A673 (cell line): ENCODE measurements around the gene PAPOLA. TPM values are rescaled to one million over a fixed set of nuclear protein-coding genes. Genes with fewer than 3 reads are reported as not detected.
A peak's percentile ranks its signal among the peaks of the same experiment; 100 is the strongest.
"Not testable (repeated sequence)": the region's sequence is repeated elsewhere in the genome, so short reads cannot be mapped to it uniquely, and the experiment has no call there.

Source experiments
- BruUV-seq: library from RNA; stranded (reverse); fragments of 400-500 nt; replicated peaks from 2 replicates; lab custom pipeline; 2021; lab: Mats Ljungman, UMichigan
- CTCF ChIA-PET: fragments of 300-600 bp; sonication (Branson Sonifier 250); formaldehyde crosslinking; loops from one replicate; lab custom pipeline; 2022; ENCODE audit warnings: antibody characterized with exemption; lab: Charles Lee
- POLR2A ChIA-PET: fragments of 300-600 bp; sonication (Branson Sonifier 250); formaldehyde crosslinking; loops from one replicate; lab custom pipeline; 2022; ENCODE audit warnings: antibody characterized with exemption; ENCODE audit not compliant: low non-redundant PET; lab: Charles Lee
- DNase-seq: peaks from one replicate; pipeline ENCODE4 v3.0.0-alpha.2; 2015; ENCODE audit warnings: low spot score
- H3K27ac ChIP-seq: fragments of 200-600 bp; sonication (generic); 2 replicates; pipeline ENCODE4 v1.5.1; 2016; ENCODE audit warnings: mixed run types, low read depth, mild to moderate bottlenecking, mixed read lengths, antibody characterized with exemption, low read length; ENCODE audit not compliant: poor library complexity, severe bottlenecking
- H3K27me3 ChIP-seq: fragments of 200-600 bp; sonication (generic); replicated peaks from 2 replicates; pipeline ENCODE4 v1.6.1; 2017; ENCODE audit warnings: mixed run types, low read depth, mild to moderate bottlenecking, mixed read lengths, antibody characterized with exemption, low read length; ENCODE audit not compliant: insufficient read depth, poor library complexity
- H3K36me3 ChIP-seq: fragments of 200-600 bp; sonication (generic); 2 replicates; pipeline ENCODE4 v1.6.1; 2016; ENCODE audit warnings: mixed run types, mild to moderate bottlenecking, mixed read lengths, antibody characterized with exemption, low read length; ENCODE audit not compliant: insufficient read depth, poor library complexity, severe bottlenecking
- H3K4me1 ChIP-seq: fragments of 200-600 bp; sonication (generic); 2 replicates; pipeline ENCODE4 v1.6.1; 2017; ENCODE audit warnings: mixed run types, mild to moderate bottlenecking, mixed read lengths, antibody characterized with exemption, low read length; ENCODE audit not compliant: insufficient read depth, poor library complexity, severe bottlenecking
- H3K4me3 ChIP-seq: fragments of 200-600 bp; sonication (generic); 2 replicates; pipeline ENCODE4 v1.5.1; 2016; ENCODE audit warnings: low read depth, mixed run types, mild to moderate bottlenecking, mixed read lengths, low read length; ENCODE audit not compliant: poor library complexity, severe bottlenecking
- H3K9me3 ChIP-seq: fragments of 200-600 bp; sonication (generic); 2 replicates; pipeline ENCODE4 v1.6.1; 2016; ENCODE audit warnings: mixed run types, low read depth, mild to moderate bottlenecking, mixed read lengths, antibody characterized with exemption, low read length; ENCODE audit not compliant: poor library complexity, severe bottlenecking
- EZH2 ChIP-seq: fragments of 200-600 bp; sonication (generic); IDR thresholded peaks from 2 replicates; pipeline ENCODE4 v1.6.1; 2017; ENCODE audit warnings: borderline replicate concordance, low read depth, mild to moderate bottlenecking, mixed read lengths, antibody characterized with exemption, low read length; ENCODE audit not compliant: poor library complexity, severe bottlenecking
- intact Hi-C: fragments of 100-400 bp; cut with micrococcal nuclease; formaldehyde crosslinking; loops from one replicate; pipeline ENCODE4 v1.10.0; 2022; ENCODE audit not compliant: unreplicated experiment
- total RNA-seq: library from RNA; stranded (reverse); gene quantifications from 2 replicates; pipeline ENCODE4 v1.2.3, GENCODE V29; 2021
- TF ChIP-seq, protein P1 (sequence below): fragments of 300-800, 200-600 bp; sonication (generic); conservative IDR thresholded peaks from 2 replicates; pipeline ENCODE4 v1.5.1; 2017; ENCODE audit warnings: low read depth, mild to moderate bottlenecking, antibody characterized with exemption, low read length, moderate library complexity, mixed read lengths

The PAPOLA gene
- total RNA-seq, 1 experiment from 2014 or later = 337 TPM

DNA sequence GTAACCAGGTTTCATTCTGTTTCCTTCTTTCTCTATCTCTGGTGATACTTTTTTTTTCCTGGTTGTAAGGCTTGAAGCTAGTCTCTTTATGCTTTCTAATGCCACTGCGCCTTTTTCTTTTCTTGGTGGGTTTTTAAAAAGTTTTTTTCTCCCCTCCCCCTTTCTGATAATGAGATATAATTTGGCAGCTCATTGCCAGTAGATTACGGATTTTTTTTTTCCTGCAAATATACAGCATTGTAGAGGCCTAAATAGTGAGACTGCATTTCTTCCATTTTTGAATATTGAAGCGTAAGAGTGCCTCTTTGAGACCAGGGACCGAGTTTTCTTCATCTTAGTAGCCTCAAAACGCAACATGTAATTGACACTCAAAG lies 1.1 kb downstream of the PAPOLA start:
- intact Hi-C loops = loop anchor here (2.0 to 5.0 kb wide), 2 partner anchors 24 to 34 kb away; no protein-coding TSS in a partner anchor
- Histone ChIP-seq H3K4me1 (peaks cover 16% of the 10 kb centered on the region), H3K9me3 (no peaks in the 10 kb centered on the region), H3K4me3 (peak overlapping the region; percentile 85), H3K36me3 (peaks cover 11% of the 10 kb centered on the region), H3K27me3 (no peaks in the 10 kb centered on the region), H3K27ac (peak overlapping the region; percentile 94)
- no peak for DNase-seq
- POLR2A ChIA-PET = no interaction called here
- CTCF ChIA-PET = no interaction called here
- no peak for TF ChIP-seq EZH2
- TF ChIP-seq, protein P1, sequence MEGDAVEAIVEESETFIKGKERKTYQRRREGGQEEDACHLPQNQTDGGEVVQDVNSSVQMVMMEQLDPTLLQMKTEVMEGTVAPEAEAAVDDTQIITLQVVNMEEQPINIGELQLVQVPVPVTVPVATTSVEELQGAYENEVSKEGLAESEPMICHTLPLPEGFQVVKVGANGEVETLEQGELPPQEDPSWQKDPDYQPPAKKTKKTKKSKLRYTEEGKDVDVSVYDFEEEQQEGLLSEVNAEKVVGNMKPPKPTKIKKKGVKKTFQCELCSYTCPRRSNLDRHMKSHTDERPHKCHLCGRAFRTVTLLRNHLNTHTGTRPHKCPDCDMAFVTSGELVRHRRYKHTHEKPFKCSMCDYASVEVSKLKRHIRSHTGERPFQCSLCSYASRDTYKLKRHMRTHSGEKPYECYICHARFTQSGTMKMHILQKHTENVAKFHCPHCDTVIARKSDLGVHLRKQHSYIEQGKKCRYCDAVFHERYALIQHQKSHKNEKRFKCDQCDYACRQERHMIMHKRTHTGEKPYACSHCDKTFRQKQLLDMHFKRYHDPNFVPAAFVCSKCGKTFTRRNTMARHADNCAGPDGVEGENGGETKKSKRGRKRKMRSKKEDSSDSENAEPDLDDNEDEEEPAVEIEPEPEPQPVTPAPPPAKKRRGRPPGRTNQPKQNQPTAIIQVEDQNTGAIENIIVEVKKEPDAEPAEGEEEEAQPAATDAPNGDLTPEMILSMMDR = no peak
- no TSS peak for BruUV-seq

DNA sequence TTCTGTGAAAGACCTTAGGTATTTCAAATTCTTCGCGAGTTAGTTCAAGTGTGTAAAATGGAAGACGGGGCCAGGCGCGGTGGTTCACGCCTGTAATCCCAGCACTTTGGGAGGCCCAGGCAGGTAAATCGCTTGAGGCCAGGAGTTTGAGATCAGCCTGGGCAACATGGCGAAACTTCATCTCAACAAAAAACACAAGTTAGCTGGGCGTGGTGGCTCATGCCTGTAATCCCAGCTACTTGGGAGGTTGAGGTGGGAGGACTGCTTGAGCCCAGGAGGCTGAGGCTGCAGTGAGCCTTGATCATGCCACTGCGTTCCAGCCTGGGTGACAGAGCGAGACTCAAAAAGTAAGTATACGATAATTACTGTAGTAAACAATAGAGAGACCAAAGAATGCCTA lies 2.2 kb downstream of the PAPOLA start:
- H3K9me3 ChIP-seq, BruUV-seq, DNase-seq, POLR2A ChIA-PET, H3K27me3 ChIP-seq, CTCF ChIA-PET: not testable (repeated sequence)
- H3K36me3 ChIP-seq = peaks cover 11% of the 10 kb centered on the region
- peaks cover 16% of the 10 kb centered on the region for H3K4me1 ChIP-seq
- H3K27ac ChIP-seq = peak overlapping the region; percentile 94
- peak overlapping the region; percentile 85 for H3K4me3 ChIP-seq
- intact Hi-C loops = loop anchor here (5.0 kb wide), 1 partner anchor 33 kb away; no protein-coding TSS in a partner anchor

DNA sequence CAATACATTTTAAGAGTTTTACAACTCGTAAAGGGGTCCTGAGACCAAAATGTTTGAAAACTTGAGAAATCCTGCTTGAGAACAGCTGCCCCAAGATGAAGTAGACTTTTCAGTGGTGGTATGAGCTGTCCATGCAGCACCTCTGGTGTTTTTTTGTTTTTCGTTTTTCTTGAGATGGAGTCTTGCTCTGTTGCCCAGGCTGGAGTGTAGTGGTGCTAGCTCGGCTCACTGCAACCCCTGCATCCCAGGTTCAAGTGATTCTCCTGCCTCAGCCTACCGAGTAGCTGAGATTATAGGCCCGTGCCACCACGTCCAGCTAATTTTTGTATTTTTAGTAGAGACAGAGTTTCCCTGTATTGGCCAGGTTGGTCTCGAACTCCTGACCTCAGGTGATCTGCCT lies 5.5 kb downstream of the PAPOLA start:
- no peak overlapping the region for H3K4me3 ChIP-seq
- no peak overlapping the region for H3K27ac ChIP-seq
- POLR2A ChIA-PET = no interaction called here
- no peaks in the 10 kb centered on the region for H3K9me3 ChIP-seq
- CTCF ChIA-PET = no interaction called here
- H3K4me1 ChIP-seq = peaks cover 28% of the 10 kb centered on the region
- H3K36me3 ChIP-seq = peaks cover 11% of the 10 kb centered on the region
- TF ChIP-seq, protein P1 = no peak
- no peak for TF ChIP-seq EZH2
- H3K27me3 ChIP-seq = no peaks in the 10 kb centered on the region
- no peak for DNase-seq
- no TSS peak for BruUV-seq
- intact Hi-C loops = no loop called here

DNA sequence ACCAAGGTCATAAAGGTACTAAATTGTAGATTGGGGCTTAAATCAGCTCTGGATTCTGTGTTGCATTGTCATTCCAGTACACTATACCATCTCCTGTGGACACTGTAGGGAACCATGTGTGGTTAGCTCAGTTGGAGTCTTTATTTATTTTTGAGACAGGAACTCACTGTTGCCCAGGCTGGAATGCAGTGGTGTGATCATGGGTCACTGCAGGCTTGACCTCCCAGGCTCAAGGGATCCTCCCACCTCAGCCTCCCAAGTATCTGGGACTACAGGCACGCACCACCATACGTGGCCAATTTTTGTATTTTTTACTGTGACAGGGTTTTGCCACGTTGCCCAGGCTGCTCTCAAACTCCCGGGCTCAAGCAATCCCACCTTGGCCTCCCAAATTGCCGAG lies 6.7 kb downstream of the PAPOLA start:
- CTCF ChIA-PET = no interaction called here
- intact Hi-C loops = no loop called here
- TF ChIP-seq EZH2 = no peak
- TF ChIP-seq, protein P1 = no peak

More for the DNA sequence above, 6.7 kb downstream of the PAPOLA start:
- no peaks in the 10 kb centered on the region for H3K27me3 ChIP-seq
- no peak overlapping the region for H3K4me3 ChIP-seq
- peaks cover 9% of the 10 kb centered on the region for H3K36me3 ChIP-seq
- H3K4me1 ChIP-seq = peaks cover 37% of the 10 kb centered on the region
- DNase-seq = no peak
- POLR2A ChIA-PET = no interaction called here
- no peak overlapping the region for H3K27ac ChIP-seq
- BruUV-seq = no TSS peak
- no peaks in the 10 kb centered on the region for H3K9me3 ChIP-seq
